Glutamatergic neuron (in vitro differentiated cells): ENCODE data around the gene GRM1. TPM values are rescaled to one million over a fixed set of nuclear protein-coding genes. Genes with fewer than 3 reads are reported as not detected.

Experiments
- DNase-seq: peaks from one replicate; pipeline ENCODE4 v3.0.0; 2022
- H3K27ac Mint-ChIP-seq: one replicate; pipeline ENCODE4 v1.8.0; 2020; ENCODE audit warnings: mild to moderate bottlenecking, mixed read lengths, inconsistent platforms; ENCODE audit not compliant: unreplicated experiment
- H3K27me3 Mint-ChIP-seq: one replicate; pipeline ENCODE4 v1.8.0; 2020; ENCODE audit warnings: mild to moderate bottlenecking, moderate library complexity, mixed read lengths, inconsistent platforms; ENCODE audit not compliant: unreplicated experiment
- H3K36me3 Mint-ChIP-seq: one replicate; pipeline ENCODE4 v1.8.0; 2020; ENCODE audit warnings: mild to moderate bottlenecking, mixed read lengths, inconsistent platforms; ENCODE audit not compliant: unreplicated experiment
- H3K4me1 Mint-ChIP-seq: one replicate; pipeline ENCODE4 v1.8.0; 2020; ENCODE audit warnings: mild to moderate bottlenecking, low read depth, mixed read lengths, inconsistent platforms; ENCODE audit not compliant: unreplicated experiment
- H3K4me3 Mint-ChIP-seq: one replicate; pipeline ENCODE4 v1.8.0; 2020; ENCODE audit warnings: mild to moderate bottlenecking, mixed read lengths, inconsistent platforms; ENCODE audit not compliant: unreplicated experiment
- H3K9me3 Mint-ChIP-seq: one replicate; pipeline ENCODE4 v1.8.0; 2020; ENCODE audit warnings: mild to moderate bottlenecking, moderate library complexity, mixed read lengths, inconsistent platforms; ENCODE audit not compliant: unreplicated experiment
- total RNA-seq: library from RNA; stranded (reverse); fragmentation: NEBNext Ultra II Directional; extraction: Animal tissue kit (Norgen Biotek cat#: 25700); gene quantifications from one replicate; pipeline ENCODE4 v1.2.1, GENCODE V29; 2021; ENCODE audit not compliant: unreplicated experiment
- TF ChIP-seq, protein P1 (sequence below): fragments of 200-600 bp; sonication (generic); IDR thresholded peaks from one replicate; pipeline ENCODE4 v1.5.0; 2021; ENCODE audit not compliant: partially characterized antibody, unreplicated experiment

Gene GRM1
- total RNA-seq, 1 donor from 2014 or later, result 0.17 TPM

DNA sequence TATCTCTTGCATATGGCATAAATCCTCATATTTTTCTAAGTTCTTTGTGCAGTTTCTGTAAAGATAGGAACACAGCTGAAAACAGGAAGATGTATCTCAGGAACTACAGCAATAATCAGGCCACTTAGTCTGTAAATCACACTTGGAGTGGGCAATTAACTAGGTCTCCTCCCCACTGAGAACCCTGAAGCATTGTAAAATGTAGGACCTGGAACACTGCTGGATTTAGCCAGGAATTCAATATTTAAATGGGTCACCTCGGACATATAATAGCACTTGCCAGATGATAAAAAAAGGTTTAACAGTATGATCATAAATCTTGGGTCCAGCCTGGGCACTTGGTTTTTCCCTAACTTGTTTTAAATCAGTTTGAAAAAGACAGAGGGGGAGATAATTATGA, 155.0 kb downstream of the GRM1 start:
- Mint-ChIP-seq H3K4me1 (no peaks in the 10 kb centered on the region), H3K36me3 (no peaks in the 10 kb centered on the region), H3K27ac (no peak overlapping the region), H3K9me3 (no peaks in the 10 kb centered on the region), H3K4me3 (no peak overlapping the region), H3K27me3 (no peaks in the 10 kb centered on the region)
- DNase-seq, result no peak
- TF ChIP-seq, protein P1, sequence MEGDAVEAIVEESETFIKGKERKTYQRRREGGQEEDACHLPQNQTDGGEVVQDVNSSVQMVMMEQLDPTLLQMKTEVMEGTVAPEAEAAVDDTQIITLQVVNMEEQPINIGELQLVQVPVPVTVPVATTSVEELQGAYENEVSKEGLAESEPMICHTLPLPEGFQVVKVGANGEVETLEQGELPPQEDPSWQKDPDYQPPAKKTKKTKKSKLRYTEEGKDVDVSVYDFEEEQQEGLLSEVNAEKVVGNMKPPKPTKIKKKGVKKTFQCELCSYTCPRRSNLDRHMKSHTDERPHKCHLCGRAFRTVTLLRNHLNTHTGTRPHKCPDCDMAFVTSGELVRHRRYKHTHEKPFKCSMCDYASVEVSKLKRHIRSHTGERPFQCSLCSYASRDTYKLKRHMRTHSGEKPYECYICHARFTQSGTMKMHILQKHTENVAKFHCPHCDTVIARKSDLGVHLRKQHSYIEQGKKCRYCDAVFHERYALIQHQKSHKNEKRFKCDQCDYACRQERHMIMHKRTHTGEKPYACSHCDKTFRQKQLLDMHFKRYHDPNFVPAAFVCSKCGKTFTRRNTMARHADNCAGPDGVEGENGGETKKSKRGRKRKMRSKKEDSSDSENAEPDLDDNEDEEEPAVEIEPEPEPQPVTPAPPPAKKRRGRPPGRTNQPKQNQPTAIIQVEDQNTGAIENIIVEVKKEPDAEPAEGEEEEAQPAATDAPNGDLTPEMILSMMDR, result no peak

DNA sequence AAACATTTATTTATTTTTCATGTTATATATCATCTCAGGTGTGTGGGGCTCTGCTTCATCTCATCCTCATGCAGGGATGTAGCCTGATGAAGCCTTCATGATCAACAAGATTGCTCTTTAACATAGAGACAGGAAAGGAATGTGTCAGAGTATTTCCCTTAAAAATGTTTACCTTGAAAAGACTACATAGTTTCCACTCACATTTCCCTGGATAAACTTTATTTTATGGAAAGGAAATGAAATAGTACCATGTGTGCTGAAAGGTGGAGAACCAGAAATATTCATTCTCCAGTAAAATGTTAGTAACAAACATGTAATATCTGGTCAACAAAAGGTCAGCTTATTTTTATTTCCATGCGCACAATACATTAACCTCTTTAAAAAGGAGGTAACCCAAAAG, 155.8 kb downstream of the GRM1 start:
- TF ChIP-seq, protein P1, result no peak
- no peaks in the 10 kb centered on the region for H3K4me1 Mint-ChIP-seq
- no peaks in the 10 kb centered on the region for H3K27me3 Mint-ChIP-seq
- no peak for DNase-seq
- no peak overlapping the region for H3K27ac Mint-ChIP-seq
- H3K4me3 Mint-ChIP-seq, result no peak overlapping the region
- no peaks in the 10 kb centered on the region for H3K9me3 Mint-ChIP-seq
- no peaks in the 10 kb centered on the region for H3K36me3 Mint-ChIP-seq

DNA sequence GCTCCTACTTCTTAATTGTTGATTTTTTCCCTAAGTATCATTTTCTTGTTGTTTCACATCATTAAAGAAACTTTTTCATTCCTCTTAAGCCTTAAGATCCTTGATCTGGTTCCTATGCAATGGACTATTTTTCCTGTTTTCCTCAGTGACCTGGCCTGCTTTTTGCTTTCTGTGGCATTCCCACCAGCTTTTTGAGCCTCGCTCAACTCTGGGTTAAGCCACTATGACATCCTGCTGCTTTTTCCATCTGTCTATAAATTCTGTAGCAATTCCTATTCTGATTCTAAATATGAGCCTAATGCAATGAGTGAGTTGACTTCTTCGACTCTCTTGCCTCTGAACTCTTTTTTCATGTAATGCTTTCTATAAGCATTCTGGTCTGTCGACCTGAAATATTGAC, 160.3 kb downstream of the GRM1 start:
- H3K27ac Mint-ChIP-seq, result no peak overlapping the region
- TF ChIP-seq, protein P1, result no peak
- DNase-seq, result no peak
- H3K4me3 Mint-ChIP-seq, result no peak overlapping the region
- no peaks in the 10 kb centered on the region for H3K36me3 Mint-ChIP-seq
- H3K4me1 Mint-ChIP-seq, result no peaks in the 10 kb centered on the region
- H3K27me3 Mint-ChIP-seq, result no peaks in the 10 kb centered on the region
- no peaks in the 10 kb centered on the region for H3K9me3 Mint-ChIP-seq

DNA sequence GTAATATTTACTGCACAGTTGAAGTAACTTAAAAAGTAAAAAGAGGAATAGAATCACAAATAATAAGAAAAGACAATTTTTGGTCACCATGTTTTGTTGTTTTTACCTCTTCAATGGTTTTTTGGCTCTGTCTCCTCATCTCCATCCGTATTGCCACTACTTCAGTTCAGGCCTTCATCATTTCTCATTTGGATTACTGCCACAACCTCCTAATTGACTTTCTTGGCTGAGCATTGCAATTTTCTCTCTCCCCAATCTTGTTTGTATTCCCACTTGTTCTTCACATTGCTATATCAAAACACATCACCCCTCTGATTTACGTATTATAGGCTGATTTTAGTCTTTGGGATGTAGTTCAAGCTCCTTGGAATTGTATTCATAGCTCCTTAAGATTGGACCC, 161.7 kb downstream of the GRM1 start:
- TF ChIP-seq, protein P1, result no peak
- DNase-seq, result no peak
- Mint-ChIP-seq H3K27ac (no peak overlapping the region), H3K9me3 (no peaks in the 10 kb centered on the region), H3K4me1 (no peaks in the 10 kb centered on the region), H3K36me3 (no peaks in the 10 kb centered on the region), H3K27me3 (no peaks in the 10 kb centered on the region), H3K4me3 (no peak overlapping the region)

DNA sequence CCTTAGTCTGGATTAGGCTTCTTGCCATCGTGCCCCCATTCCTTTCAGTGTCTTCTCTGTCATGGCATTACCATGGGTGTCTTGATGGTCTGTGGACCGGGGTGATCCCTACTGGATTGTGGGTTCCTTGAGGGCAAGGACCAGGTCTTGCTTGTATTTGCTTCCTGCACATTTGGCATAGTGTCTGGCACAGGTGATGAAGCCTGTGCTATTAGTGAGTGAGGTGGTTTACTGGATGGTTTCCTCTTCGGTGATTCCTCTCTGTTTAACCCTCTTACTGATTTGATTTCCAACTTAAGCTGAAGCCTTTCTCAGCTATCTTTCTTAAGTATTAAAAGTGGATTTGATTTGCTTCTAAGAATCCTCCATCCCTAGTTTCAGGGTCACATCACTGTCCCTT, 162.3 kb downstream of the GRM1 start:
- Mint-ChIP-seq H3K27ac (no peak overlapping the region), H3K27me3 (no peaks in the 10 kb centered on the region), H3K9me3 (no peaks in the 10 kb centered on the region), H3K36me3 (no peaks in the 10 kb centered on the region), H3K4me3 (no peak overlapping the region), H3K4me1 (no peaks in the 10 kb centered on the region)
- no peak for DNase-seq
- TF ChIP-seq, protein P1, result no peak
